ENCODE results near the gene OTULINL.

DNA sequence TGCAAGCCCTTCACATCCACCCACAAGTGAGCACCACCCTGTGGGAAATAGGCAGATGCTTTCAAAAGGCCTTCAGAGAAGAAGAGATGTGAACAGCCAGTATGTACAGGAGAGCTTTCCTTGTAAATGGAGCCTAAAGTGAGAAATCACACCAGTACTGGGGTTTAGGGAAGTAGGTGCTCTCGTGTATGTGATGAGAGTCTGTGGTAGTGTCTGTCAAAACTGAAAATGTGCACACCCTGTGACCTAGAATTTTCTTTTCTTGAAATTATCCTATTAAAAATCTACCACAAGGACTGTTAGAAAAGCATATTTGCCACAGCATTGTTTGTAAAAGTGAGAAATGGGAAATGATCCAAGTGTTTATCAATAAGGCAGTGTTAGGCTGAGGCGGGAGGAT is 16.6 kb downstream of the OTULINL start:
- TF ChIP-seq POLR2A (IDR thresholded peaks at IDR 0.05; ENCODE audit: low read length) (no peak), GATA1 (IDR thresholded peaks at IDR 0.05; ENCODE audit: low read depth, low read length) (no peak)

Measured in erythroblast (primary cell).